Liver (tissue), 9 donors: Measurements from ENCODE around the gene C2orf49. TPM values are rescaled to one million over a fixed set of nuclear protein-coding genes. Genes with fewer than 3 reads are reported as not detected.

Experiments used
- DNase-seq: peaks from one replicate; pipeline ENCODE4 v3.0.0-alpha.2; 2017; ENCODE audit warnings: low spot score
- H3K27ac ChIP-seq, 2 donors: one replicate each; pipeline ENCODE4 v1.7.0; 2013; ENCODE audit warnings: inconsistent platforms in 2 of 2, low read length in 2 of 2, control low read depth in 1 of 2, low read depth in 1 of 2, mild to moderate bottlenecking in 1 of 2
- H3K27me3 ChIP-seq, 4 donors: one replicate each; pipeline versions ENCODE4 v1.6.1 to v1.7.0; 2013; ENCODE audit warnings: low read length in 3 of 4, inconsistent platforms in 1 of 4, mild to moderate bottlenecking in 1 of 4, moderate library complexity in 1 of 4; ENCODE audit not compliant: control insufficient read depth in 4 of 4, insufficient read depth in 4 of 4
- H3K36me3 ChIP-seq, 4 donors: one replicate each; pipeline versions ENCODE4 v1.6.1 to v1.7.0; 2013; ENCODE audit warnings: low read length in 3 of 4, mild to moderate bottlenecking in 3 of 4, low read depth in 1 of 4, moderate library complexity in 1 of 4; ENCODE audit not compliant: control insufficient read depth in 4 of 4, insufficient read depth in 3 of 4
- H3K4me1 ChIP-seq, 4 donors: one replicate each; pipeline versions ENCODE4 v1.6.1 to v1.7.0; 2013; ENCODE audit warnings: low read length in 3 of 4, mild to moderate bottlenecking in 3 of 4, moderate library complexity in 1 of 4; ENCODE audit not compliant: control insufficient read depth in 4 of 4, insufficient read depth in 4 of 4
- H3K4me3 ChIP-seq, 3 donors: one replicate each; pipeline versions ENCODE4 v1.6.1 to v1.7.0; 2013; ENCODE audit warnings: low read length in 3 of 3, control low read depth in 1 of 3, low read depth in 1 of 3, mild to moderate bottlenecking in 1 of 3
- H3K9ac ChIP-seq, 2 donors: one replicate each; pipeline ENCODE4 v1.7.0; 2013; ENCODE audit warnings: low read length in 2 of 2, mild to moderate bottlenecking in 2 of 2, moderate library complexity in 2 of 2, control low read depth in 1 of 2, low read depth in 1 of 2
- H3K9me3 ChIP-seq, 4 donors: one replicate each; pipeline versions ENCODE4 v1.6.1 to v1.7.0; 2013; ENCODE audit warnings: low read length in 3 of 4; ENCODE audit not compliant: control insufficient read depth in 4 of 4
- ATF3 ChIP-seq: IDR thresholded peaks from 2 replicates; pipeline ENCODE4 v1.6.1; 2016; ENCODE audit warnings: antibody characterized with exemption
- CTCF ChIP-seq: fragments of 150-350 bp; IDR thresholded peaks from 2 replicates; pipeline ENCODE4 v1.5.1; 2017; ENCODE audit warnings: improper control_type of control experiment, low read depth, low read length; ENCODE audit not compliant: missing input control
- EGR1 ChIP-seq, 2 donors: IDR thresholded peaks; 2 replicates each; pipeline ENCODE4 v1.6.1; 2016 to 2018; ENCODE audit warnings: antibody characterized with exemption in 2 of 2, low read depth in 2 of 2
- FOXA1 ChIP-seq: IDR thresholded peaks from 2 replicates; pipeline ENCODE4 v1.6.1; 2016; ENCODE audit warnings: antibody characterized with exemption
- FOXA2 ChIP-seq: IDR thresholded peaks from 2 replicates; pipeline ENCODE4 v1.6.1; 2016; ENCODE audit warnings: antibody characterized with exemption
- GABPA ChIP-seq, 2 donors: IDR thresholded peaks in 1 of 2; conservative IDR thresholded peaks in 1 of 2; 2 replicates each; pipeline ENCODE4 v1.6.1; 2016; ENCODE audit warnings: antibody characterized with exemption in 2 of 2, mild to moderate bottlenecking in 1 of 2, moderate library complexity in 1 of 2
- HNF4A ChIP-seq, 2 donors: conservative IDR thresholded peaks; 2 replicates each; pipeline ENCODE4 v1.6.1; 2016; ENCODE audit warnings: antibody characterized with exemption in 2 of 2, mild to moderate bottlenecking in 2 of 2
- HNF4G ChIP-seq: IDR thresholded peaks from 2 replicates; pipeline ENCODE4 v1.6.1; 2016; ENCODE audit warnings: antibody characterized with exemption
- JUND ChIP-seq, 2 donors: IDR thresholded peaks; 2 replicates each; pipeline ENCODE4 v1.6.1; 2016; ENCODE audit warnings: antibody characterized with exemption in 2 of 2
- MAX ChIP-seq: IDR thresholded peaks from 2 replicates; pipeline ENCODE4 v1.6.1; 2016; ENCODE audit warnings: antibody characterized with exemption
- NR2F2 ChIP-seq: IDR thresholded peaks from 2 replicates; pipeline ENCODE4 v1.6.1; 2016; ENCODE audit warnings: antibody characterized with exemption
- RAD21 ChIP-seq, 2 donors: IDR thresholded peaks; 2 replicates each; pipeline ENCODE4 v1.6.1; 2016; ENCODE audit warnings: antibody characterized with exemption in 2 of 2, mild to moderate bottlenecking in 2 of 2
- REST ChIP-seq: IDR thresholded peaks from 2 replicates; pipeline ENCODE4 v1.6.1; 2016; ENCODE audit warnings: antibody characterized with exemption, mild to moderate bottlenecking
- RXRA ChIP-seq, 2 donors: IDR thresholded peaks; 2 replicates each; pipeline ENCODE4 v1.6.1; 2017 to 2018; ENCODE audit warnings: antibody characterized with exemption in 2 of 2, mild to moderate bottlenecking in 1 of 2
- SP1 ChIP-seq: IDR thresholded peaks from 2 replicates; pipeline ENCODE4 v1.6.1; 2018; ENCODE audit warnings: antibody characterized with exemption, mild to moderate bottlenecking
- TAF1 ChIP-seq: conservative IDR thresholded peaks from 2 replicates; pipeline ENCODE4 v1.6.1; 2016; ENCODE audit warnings: antibody characterized with exemption, mild to moderate bottlenecking
- YY1 ChIP-seq: IDR thresholded peaks from 2 replicates; pipeline ENCODE4 v1.6.1; 2016; ENCODE audit warnings: antibody characterized with exemption, mild to moderate bottlenecking
- WGBS: extraction: QIAGEN DNeasy Blood & Tissue Kit; methylation state at CpG from one replicate; pipeline ENCODE4 v1.1.7; 2013; 5-methylcytosine and 5-hydroxymethylcytosine counted together
- polyA plus RNA-seq, 2 donors: library from polyadenylated mRNA; stranded (reverse) in 1 of 2; unstranded in 1 of 2; fragments of 200-250 nt in 1 of 2; fragments of >200 nt in 1 of 2; fragmentation: Nextera tagmentation in 1 of 2; extraction: Ambion mirVana in 1 of 2; gene quantifications; one replicate each; pipeline versions ENCODE4 v1.2.1 to v1.2.3, GENCODE V29; 2013 to 2015
- total RNA-seq, 2 donors: library from RNA; depleted of rRNA; stranded (reverse); fragments of >200 nt; gene quantifications; one replicate each; pipeline ENCODE4 v1.2.3, GENCODE V29; 2014
- donor health status: healthy.
- donor health status: healthy.
- donor health status: healthy.
- donor health status: healthy.
- donor health status: healthy.

Gene C2orf49
- total and polyA plus RNA-seq, 4 donors = 3.3 to 8.2 (median 8.1) TPM

- Histone ChIP-seq H3K4me1 (peaks cover 7 to 26% (median 15%) of the 10 kb centered on the region in 4 donors), H3K27me3 (no peaks in the 10 kb centered on the region), H3K9ac (peak overlapping the region in 1 of 2 donors; percentile 80), H3K27ac (peak overlapping the region in 1 of 2 donors; percentile 82), H3K36me3 (no peaks in the 10 kb centered on the region), H3K4me3 (no peak overlapping the region), H3K9me3 (no peaks in the 10 kb centered on the region)
- TF ChIP-seq RAD21 (IDR thresholded peaks at IDR 0.05) (no peak), SP1 (no peak), HNF4A (conservative IDR thresholded peaks at IDR 0.05) (no peak), CTCF (no peak), TAF1 (no peak), EGR1 (IDR thresholded peaks at IDR 0.05; ENCODE audit: low read depth in 2 of 2) (no peak), JUND (IDR thresholded peaks at IDR 0.05) (no peak), RXRA (IDR thresholded peaks at IDR 0.05) (no peak)
- no peak for DNase-seq
- WGBS = 96% methylated on average over 4 of the region's 4 CpGs
These were observed 6.5 kb upstream of the C2orf49 start for GRCh38 chr2:105330681-105331375.

GRCh38 chr2:105334211-105334610 lies 3.1 kb upstream of the C2orf49 start:
- Histone ChIP-seq H3K27me3 (no peaks in the 10 kb centered on the region), H3K36me3 (no peaks in the 10 kb centered on the region), H3K4me3 (no peak overlapping the region), H3K4me1 (peaks cover 6 to 28% (median 25%) of the 10 kb centered on the region in 4 donors), H3K27ac (no peak overlapping the region), H3K9ac (no peak overlapping the region), H3K9me3 (no peaks in the 10 kb centered on the region)
- DNase-seq = no peak
- no peak for TF ChIP-seq FOXA1
- no peak for TF ChIP-seq HNF4A (conservative IDR thresholded peaks at IDR 0.05)
- no peak for TF ChIP-seq EGR1 (IDR thresholded peaks at IDR 0.05; ENCODE audit: low read depth in 2 of 2)
- no peak for TF ChIP-seq MAX
- TF ChIP-seq REST = no peak
- no peak for TF ChIP-seq FOXA2
- WGBS = 95% methylated on average over 4 of the region's 4 CpGs

GRCh38 chr2:105335469-105335868 lies 1.9 kb upstream of the C2orf49 start:
- Histone ChIP-seq H3K4me1 (peaks cover 2 to 27% (median 23%) of the 10 kb centered on the region in 4 donors), H3K9me3 (no peaks in the 10 kb centered on the region), H3K27ac (no peak overlapping the region), H3K36me3 (peaks cover 0 to 5% (median 3%) of the 10 kb centered on the region in 4 donors), H3K9ac (no peak overlapping the region), H3K4me3 (no peak overlapping the region), H3K27me3 (no peaks in the 10 kb centered on the region)
- DNase-seq = no peak
- WGBS = 91% methylated on average over 2 of the region's 2 CpGs
- no peak for TF ChIP-seq NR2F2
- TF ChIP-seq SP1 = no peak
- TF ChIP-seq RXRA (IDR thresholded peaks at IDR 0.05) = no peak
- TF ChIP-seq GABPA (IDR thresholded peaks at IDR 0.05 in 1 of 2, conservative IDR thresholded peaks at IDR 0.05 in 1 of 2) = no peak
- no peak for TF ChIP-seq TAF1
- TF ChIP-seq CTCF = no peak
- no peak for TF ChIP-seq RAD21 (IDR thresholded peaks at IDR 0.05)
- no peak for TF ChIP-seq HNF4G
- TF ChIP-seq YY1 = no peak
- TF ChIP-seq ATF3 = no peak
- TF ChIP-seq MAX = no peak
- no peak for TF ChIP-seq EGR1 (IDR thresholded peaks at IDR 0.05; ENCODE audit: low read depth in 2 of 2)
